WI38 (cell line): ENCODE data around the gene MKNK2.
"Not testable (repeated sequence)": the region's sequence is repeated elsewhere in the genome, so short reads cannot be mapped to it uniquely, and the experiment has no call there.

ENCODE experiments used
- H3K4me3 ChIP-seq: 2 replicates; pipeline ENCODE4 v1.5.1; 2011; ENCODE audit warnings: low read depth, mild to moderate bottlenecking, control low read depth, low read length
- CTCF ChIP-seq: IDR thresholded peaks from 2 replicates; pipeline ENCODE4 v1.5.1; 2012; ENCODE audit warnings: low read depth, mild to moderate bottlenecking, control low read depth, low read length

Gene MKNK2

GRCh38 chr19:2096480-2097202 lies 45.6 kb upstream of the MKNK2 start, which contains the start of gene IZUMO4:
Gene IZUMO4, plus strand, starts transcription at chr19:2096915. Its CDS starts 31 bp downstream, at chr19:2096946.
- H3K4me3 ChIP-seq: peak within 1 kb of the TSS; percentile 69

GRCh38 chr19:2096034-2096479 lies 45.0 kb upstream of the MKNK2 start, which contains the start of gene MOB3A:
Gene MOB3A, minus strand, starts transcription at chr19:2096326. Its CDS starts 17,766 bp downstream, at chr19:2078560.
- peak; percentile 36 for TF ChIP-seq CTCF
- peak within 1 kb of the TSS; percentile 69 for H3K4me3 ChIP-seq

More at GRCh38 chr19:2096480-2097202, 45.6 kb upstream of the MKNK2 start, which contains the start of gene IZUMO4:
- peak; percentile 7; the same call in 1 of the 2 replicates for TF ChIP-seq CTCF

GRCh38 chr19:2091926-2092525 lies 41.0 kb upstream of the MKNK2 start:
- H3K4me3 ChIP-seq: not testable (repeated sequence)

- H3K4me3 ChIP-seq: no peak overlapping the region
- no peak for TF ChIP-seq CTCF
Measured at GRCh38 chr19:2089727-2090053, 38.6 kb upstream of the MKNK2 start.

- no peak overlapping the region for H3K4me3 ChIP-seq
Measured at GRCh38 chr19:2089001-2089711, 38.1 kb upstream of the MKNK2 start.

GRCh38 chr19:2087621-2088100 lies 36.6 kb upstream of the MKNK2 start:
- no peak for TF ChIP-seq CTCF
- H3K4me3 ChIP-seq: no peak overlapping the region

More at GRCh38 chr19:2089001-2089711, 38.1 kb upstream of the MKNK2 start:
- TF ChIP-seq CTCF: no peak

- H3K4me3 ChIP-seq: not testable (repeated sequence)
Measured at GRCh38 chr19:2086695-2087620, 35.9 kb upstream of the MKNK2 start.
